Mesothelial cell of epicardium (in vitro differentiated cells): ENCODE data around the gene POLR2C. TPM values are rescaled to one million over a fixed set of nuclear protein-coding genes. Genes with fewer than 3 reads are reported as not detected.

ENCODE experiments used
- DNase-seq, 2 experiments: peaks; one replicate each; pipeline ENCODE4 v3.0.0; 2021; ENCODE audit warnings: low spot score in 2 of 2; ENCODE audit not compliant: unreplicated experiment in 2 of 2
- H3K27ac Mint-ChIP-seq: 2 replicates; pipeline ENCODE4 v1.8.0; 2021; ENCODE audit warnings: mixed read lengths
- H3K27me3 Mint-ChIP-seq: 2 replicates; pipeline ENCODE4 v1.8.0; 2021; ENCODE audit warnings: low read depth, mixed read lengths
- H3K36me3 Mint-ChIP-seq: 2 replicates; pipeline ENCODE4 v1.8.0; 2021; ENCODE audit warnings: mixed read lengths
- H3K4me1 Mint-ChIP-seq: 2 replicates; pipeline ENCODE4 v1.8.0; 2021; ENCODE audit warnings: mixed read lengths
- H3K4me3 Mint-ChIP-seq: 2 replicates; pipeline ENCODE4 v1.8.0; 2021; ENCODE audit warnings: mild to moderate bottlenecking, moderate library complexity, mixed read lengths
- H3K9me3 Mint-ChIP-seq: 2 replicates; pipeline ENCODE4 v1.8.0; 2021; ENCODE audit warnings: mixed read lengths
- CTCF ChIP-seq: fragments of 200-600 bp; sonication (generic); IDR thresholded peaks from one replicate; pipeline ENCODE4 v1.5.0; 2021; ENCODE audit warnings: antibody characterized with exemption; ENCODE audit not compliant: unreplicated experiment
- total RNA-seq: library from RNA; stranded (reverse); gene quantifications from 3 replicates; pipeline ENCODE4 v1.2.1, GENCODE V29; 2021

Gene POLR2C
- total RNA-seq, 1 donor from 2014 or later = 65.0 TPM

GRCh38 chr16:57500578-57501111, 38.2 kb downstream of the POLR2C start:
- Mint-ChIP-seq H3K27me3 (no peaks in the 10 kb centered on the region), H3K36me3 (no peaks in the 10 kb centered on the region), H3K4me1 (peaks cover 44% of the 10 kb centered on the region), H3K4me3 (no peak overlapping the region), H3K27ac (peak overlapping the region; percentile 55), H3K9me3 (no peaks in the 10 kb centered on the region)
- TF ChIP-seq CTCF = no peak
- DNase-seq = no peak

- no peaks in the 10 kb centered on the region for H3K36me3 Mint-ChIP-seq
- peak overlapping the region; percentile 55 for H3K27ac Mint-ChIP-seq
- no peak overlapping the region for H3K4me3 Mint-ChIP-seq
- H3K27me3 Mint-ChIP-seq = no peaks in the 10 kb centered on the region
- H3K9me3 Mint-ChIP-seq = no peaks in the 10 kb centered on the region
- peaks cover 44% of the 10 kb centered on the region for H3K4me1 Mint-ChIP-seq
- DNase-seq = no peak
- TF ChIP-seq CTCF = no peak
Measured at GRCh38 chr16:57501492-57501891, 39.0 kb downstream of the POLR2C start.

- Mint-ChIP-seq H3K36me3 (no peaks in the 10 kb centered on the region), H3K4me3 (no peak overlapping the region), H3K4me1 (peaks cover 49% of the 10 kb centered on the region), H3K9me3 (no peaks in the 10 kb centered on the region), H3K27me3 (no peaks in the 10 kb centered on the region), H3K27ac (no peak overlapping the region)
- DNase-seq = no peak
- TF ChIP-seq CTCF = no peak
Measured at GRCh38 chr16:57502048-57502775, 39.7 kb downstream of the POLR2C start.

GRCh38 chr16:57503366-57503765, 40.9 kb downstream of the POLR2C start:
- no peak for DNase-seq
- H3K9me3 Mint-ChIP-seq = no peaks in the 10 kb centered on the region

GRCh38 chr16:57504001-57504400, 41.5 kb downstream of the POLR2C start:
- TF ChIP-seq CTCF = no peak
- Mint-ChIP-seq H3K27me3 (no peaks in the 10 kb centered on the region), H3K4me1 (peaks cover 66% of the 10 kb centered on the region), H3K27ac (no peak overlapping the region), H3K9me3 (no peaks in the 10 kb centered on the region), H3K36me3 (no peaks in the 10 kb centered on the region), H3K4me3 (no peak overlapping the region)
- no peak for DNase-seq

More at GRCh38 chr16:57503366-57503765, 40.9 kb downstream of the POLR2C start:
- H3K36me3 Mint-ChIP-seq = no peaks in the 10 kb centered on the region
- no peak overlapping the region for H3K4me3 Mint-ChIP-seq
- H3K27me3 Mint-ChIP-seq = no peaks in the 10 kb centered on the region
- H3K4me1 Mint-ChIP-seq = peaks cover 61% of the 10 kb centered on the region
- peak overlapping the region; percentile 72 for H3K27ac Mint-ChIP-seq
- TF ChIP-seq CTCF = no peak
